Ascending aorta (tissue), 2 donors: Measurements from ENCODE around the gene PXMP4. TPM values are rescaled to one million over a fixed set of nuclear protein-coding genes. Genes with fewer than 3 reads are reported as not detected.
"Not testable (repeated sequence)": the region's sequence is repeated elsewhere in the genome, so short reads cannot be mapped to it uniquely, and the experiment has no call there.

Experiments used
- DNase-seq, 2 donors: peaks; one replicate each; pipeline ENCODE4 v3.0.0-alpha.2; 2019; ENCODE audit warnings: low spot score in 2 of 2
- H3K27ac ChIP-seq, 2 donors: fragments of 200-600 bp; sonication (generic); one replicate each; pipeline ENCODE4 v1.5.1; 2016 to 2017; ENCODE audit warnings: mild to moderate bottlenecking in 1 of 2
- H3K27me3 ChIP-seq: fragments of 200-600 bp; sonication (generic); one replicate; pipeline ENCODE4 v1.5.1; 2017
- H3K36me3 ChIP-seq, 2 donors: fragments of 200-600 bp; sonication (generic); one replicate each; pipeline ENCODE4 v1.5.1; 2016
- H3K4me1 ChIP-seq, 2 donors: fragments of 200-600 bp; sonication (generic); one replicate each; pipeline ENCODE4 v1.5.1; 2016 to 2017; ENCODE audit warnings: mild to moderate bottlenecking in 1 of 2
- H3K4me3 ChIP-seq, 2 donors: fragments of 200-600 bp; sonication (generic); one replicate each; pipeline ENCODE4 v1.5.1; 2016 to 2017; ENCODE audit warnings: mild to moderate bottlenecking in 1 of 2
- H3K9me3 ChIP-seq, 2 donors: fragments of 200-600 bp; sonication (generic); one replicate each; pipeline ENCODE4 v1.5.1; 2016
- intact Hi-C: fragments of 100-400 bp; cut with DNase I; formaldehyde crosslinking; loops from one replicate; pipeline ENCODE4 v1.15.1; 2023
- total RNA-seq: library from RNA; depleted of rRNA; stranded (reverse); fragments of >200 nt; gene quantifications from one replicate; pipeline ENCODE4 v1.1.0, GENCODE V29; 2016
- TF ChIP-seq, protein P1 (sequence below), 3 experiments: fragments of 200-600 bp in 2 of 3; fragments of 450-650 bp in 1 of 3; sonication (generic) in 2 of 3; IDR thresholded peaks; one replicate each; pipeline ENCODE4 v1.5.1; 2016 to 2019; ENCODE audit warnings: antibody characterized with exemption in 3 of 3, mild to moderate bottlenecking in 1 of 3, moderate library complexity in 1 of 3

PXMP4 gene
- total RNA-seq, 1 donor from 2014 or later: 38.0 TPM

DNA sequence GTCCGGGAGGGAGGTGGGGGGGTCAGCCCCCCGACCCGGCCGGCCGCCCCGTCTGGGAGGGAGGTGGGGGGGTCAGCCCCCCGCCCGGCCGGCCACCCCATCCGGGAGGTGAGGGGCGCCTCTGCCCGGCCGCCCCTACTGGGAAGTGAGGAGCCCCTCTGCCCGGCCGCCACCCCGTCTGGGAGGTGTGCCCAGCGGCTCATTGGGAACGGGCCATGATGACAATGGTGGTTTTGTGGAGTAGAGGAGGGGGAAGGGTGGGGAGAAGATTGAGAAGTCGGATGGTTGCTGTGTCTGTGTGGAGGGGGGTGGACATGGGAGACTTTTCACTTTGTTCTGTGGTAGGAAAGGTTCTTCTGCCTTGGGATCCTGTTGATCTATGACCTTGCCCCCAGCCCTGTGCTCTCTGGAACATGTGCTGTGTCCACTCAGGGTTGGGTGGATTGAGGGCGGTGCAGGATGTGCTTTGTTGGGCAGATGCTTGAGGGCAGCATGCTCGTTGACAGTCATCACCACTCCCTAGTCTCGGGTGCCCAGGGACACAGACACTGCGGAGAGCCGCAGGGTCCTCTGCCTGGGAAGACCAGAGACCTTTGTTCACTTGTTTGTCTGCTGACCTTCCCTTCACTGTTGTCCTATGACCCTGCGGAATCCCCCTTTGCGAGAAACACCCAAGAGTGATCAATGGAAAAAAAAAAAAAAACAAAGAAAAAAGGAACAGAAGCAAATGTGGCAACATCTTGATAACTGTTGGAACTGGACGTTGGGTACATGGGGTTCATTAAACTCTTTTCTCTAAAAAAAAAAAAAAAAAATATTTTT lies 18.3 kb downstream of the PXMP4 start:
- Histone ChIP-seq H3K4me1 (peaks cover 0 to 2% of the 10 kb centered on the region in 2 donors), H3K36me3 (peaks cover 0 to 9% of the 10 kb centered on the region in 2 donors), H3K9me3 (no peaks in the 10 kb centered on the region), H3K27me3 (no peaks in the 10 kb centered on the region), H3K27ac (no peak overlapping the region), H3K4me3 (no peak overlapping the region)
- TF ChIP-seq, protein P1, sequence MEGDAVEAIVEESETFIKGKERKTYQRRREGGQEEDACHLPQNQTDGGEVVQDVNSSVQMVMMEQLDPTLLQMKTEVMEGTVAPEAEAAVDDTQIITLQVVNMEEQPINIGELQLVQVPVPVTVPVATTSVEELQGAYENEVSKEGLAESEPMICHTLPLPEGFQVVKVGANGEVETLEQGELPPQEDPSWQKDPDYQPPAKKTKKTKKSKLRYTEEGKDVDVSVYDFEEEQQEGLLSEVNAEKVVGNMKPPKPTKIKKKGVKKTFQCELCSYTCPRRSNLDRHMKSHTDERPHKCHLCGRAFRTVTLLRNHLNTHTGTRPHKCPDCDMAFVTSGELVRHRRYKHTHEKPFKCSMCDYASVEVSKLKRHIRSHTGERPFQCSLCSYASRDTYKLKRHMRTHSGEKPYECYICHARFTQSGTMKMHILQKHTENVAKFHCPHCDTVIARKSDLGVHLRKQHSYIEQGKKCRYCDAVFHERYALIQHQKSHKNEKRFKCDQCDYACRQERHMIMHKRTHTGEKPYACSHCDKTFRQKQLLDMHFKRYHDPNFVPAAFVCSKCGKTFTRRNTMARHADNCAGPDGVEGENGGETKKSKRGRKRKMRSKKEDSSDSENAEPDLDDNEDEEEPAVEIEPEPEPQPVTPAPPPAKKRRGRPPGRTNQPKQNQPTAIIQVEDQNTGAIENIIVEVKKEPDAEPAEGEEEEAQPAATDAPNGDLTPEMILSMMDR (IDR thresholded peaks at IDR 0.05): no peak
- intact Hi-C loops: no loop called here
- DNase-seq: no peak

DNA sequence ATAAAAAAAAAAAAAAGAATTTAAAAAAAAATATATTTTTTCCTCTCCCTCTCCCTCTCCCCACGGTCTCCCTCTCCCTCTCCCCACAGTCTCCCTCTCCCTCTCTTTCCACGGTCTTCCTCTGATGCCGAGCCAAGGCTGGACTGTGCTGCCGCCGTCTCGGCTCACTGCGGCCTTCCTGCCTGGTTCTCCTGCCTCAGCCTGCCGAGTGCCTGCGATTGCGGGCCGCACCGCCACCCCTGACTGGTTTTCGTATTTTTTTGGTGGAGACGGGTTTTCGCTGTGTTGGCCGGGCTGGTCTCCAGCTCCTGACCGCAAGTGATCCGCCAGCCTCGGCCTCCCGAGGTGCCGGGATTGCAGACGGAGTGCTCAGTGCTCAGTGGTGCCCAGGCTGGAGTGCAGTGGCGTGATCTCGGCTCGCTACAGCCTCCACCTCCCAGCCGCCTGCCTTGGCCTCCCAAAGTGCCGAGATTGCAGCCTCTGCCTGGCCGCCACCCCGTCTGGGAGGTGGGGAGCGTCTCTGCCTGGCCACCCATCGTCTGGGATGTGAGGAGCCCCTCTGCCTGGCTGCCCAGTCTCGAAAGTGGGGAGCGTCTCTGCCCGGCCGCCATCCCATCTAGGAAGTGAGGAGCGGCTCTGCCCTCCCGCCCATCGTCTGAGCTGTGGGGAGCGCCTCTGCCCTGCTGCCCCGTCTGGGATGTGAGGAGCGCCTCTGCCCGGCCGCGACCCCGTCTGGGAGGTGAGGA lies 19.2 kb downstream of the PXMP4 start:
- H3K27ac ChIP-seq, H3K36me3 ChIP-seq, H3K4me1 ChIP-seq, H3K4me3 ChIP-seq, H3K9me3 ChIP-seq, DNase-seq, H3K27me3 ChIP-seq, intact Hi-C loops: not testable (repeated sequence)

DNA sequence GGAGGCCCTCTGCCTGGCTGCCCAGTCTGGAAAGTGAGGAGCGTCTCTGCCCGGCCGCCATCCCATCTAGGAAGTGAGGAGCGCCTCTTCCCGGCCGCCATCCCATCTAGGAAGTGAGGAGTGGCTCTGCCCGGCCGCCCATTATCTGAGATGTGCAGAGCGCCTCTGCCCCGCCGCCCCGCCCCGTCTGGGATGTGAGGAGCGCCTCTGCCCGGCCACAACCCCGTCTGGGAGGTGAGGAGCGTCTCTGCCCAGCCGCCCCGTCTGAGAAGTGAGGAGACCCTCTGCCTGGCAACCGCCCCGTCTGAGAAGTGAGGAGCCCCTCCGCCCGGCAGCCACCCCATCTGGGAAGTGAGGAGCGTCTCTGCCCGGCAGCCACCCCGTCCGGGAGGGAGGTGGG lies 21.1 kb downstream of the PXMP4 start:
- H3K9me3 ChIP-seq, DNase-seq, intact Hi-C loops: not testable (repeated sequence)

DNA sequence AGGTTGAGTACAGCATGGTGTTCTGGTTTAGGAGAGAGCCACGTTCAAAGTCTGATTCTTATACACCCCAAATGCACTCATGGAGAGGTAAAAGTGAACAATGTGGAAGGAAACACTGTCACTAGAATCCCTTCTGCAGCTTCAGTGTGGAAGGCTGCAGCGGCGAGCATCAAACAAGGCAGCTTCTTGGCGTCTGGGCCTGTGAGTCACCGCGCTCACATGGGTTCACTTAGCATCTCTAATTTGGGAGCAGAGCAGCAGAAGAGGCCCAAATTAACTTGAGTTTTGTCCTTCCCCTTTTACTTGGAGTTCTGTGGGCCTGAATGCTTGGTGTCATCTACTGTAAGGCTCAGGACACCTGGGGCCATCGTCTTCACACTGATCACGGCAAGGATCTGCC lies 23.0 kb downstream of the PXMP4 start:
- TF ChIP-seq, protein P1 (IDR thresholded peaks at IDR 0.05): no peak
- DNase-seq: peak in 1 of 2 donors; percentile 86
- Histone ChIP-seq H3K4me1 (peaks cover 11 to 25% of the 10 kb centered on the region in 2 donors), H3K36me3 (no peaks in the 10 kb centered on the region), H3K27me3 (no peaks in the 10 kb centered on the region), H3K4me3 (no peak overlapping the region), H3K9me3 (no peaks in the 10 kb centered on the region), H3K27ac (peak overlapping the region in 1 of 2 donors; percentile 77)
- intact Hi-C loops: no loop called here

More for the DNA sequence above, 21.1 kb downstream of the PXMP4 start:
- H3K4me3 ChIP-seq, H3K36me3 ChIP-seq, H3K27me3 ChIP-seq, H3K27ac ChIP-seq: not testable (repeated sequence)
- H3K4me1 ChIP-seq: peaks cover 7 to 21% of the 10 kb centered on the region in 2 donors

DNA sequence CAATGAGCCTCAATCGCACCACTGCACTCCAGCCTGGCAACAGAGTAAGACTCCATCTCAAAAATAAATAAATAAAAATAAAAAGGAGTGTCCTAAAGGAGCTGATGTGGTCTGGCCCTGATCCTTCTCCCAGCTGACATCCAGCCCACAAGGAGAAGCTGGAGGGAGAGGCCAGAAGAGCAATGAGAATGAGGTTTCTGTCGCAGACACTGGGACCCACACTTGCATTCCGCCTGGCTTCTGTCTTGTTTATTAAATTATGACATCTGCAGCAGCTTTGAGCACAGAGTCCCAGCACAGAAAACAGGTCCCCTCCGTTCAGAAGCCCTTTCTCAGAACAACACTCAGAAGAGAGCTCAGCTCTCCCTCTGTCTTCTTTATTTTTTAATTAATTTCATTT lies 23.7 kb downstream of the PXMP4 start:
- intact Hi-C loops: no loop called here
- DNase-seq: no peak
- Histone ChIP-seq H3K27ac (peak overlapping the region in 1 of 2 donors; percentile 77), H3K4me1 (peaks cover 11 to 25% of the 10 kb centered on the region in 2 donors), H3K4me3 (no peak overlapping the region), H3K9me3 (no peaks in the 10 kb centered on the region), H3K27me3 (no peaks in the 10 kb centered on the region), H3K36me3 (no peaks in the 10 kb centered on the region)
- TF ChIP-seq, protein P1 (IDR thresholded peaks at IDR 0.05): no peak

DNA sequence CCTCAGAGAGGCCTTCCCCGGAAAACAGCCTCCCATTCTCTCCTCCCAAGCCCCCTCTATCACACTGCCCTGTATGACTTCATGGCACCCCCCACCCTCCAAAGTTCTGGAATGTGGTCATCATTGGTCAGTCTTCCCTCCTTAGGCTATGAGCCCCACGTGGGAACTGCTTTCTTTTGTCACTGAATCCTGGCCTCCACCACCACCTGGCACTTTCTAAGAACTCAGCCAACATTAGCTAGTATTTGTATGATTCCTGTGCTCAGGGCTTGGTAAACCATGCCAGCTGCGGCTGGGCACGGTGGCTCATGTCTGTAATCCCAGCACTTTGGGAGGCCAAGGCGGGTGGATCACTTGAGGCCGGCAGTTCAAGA lies 25.5 kb downstream of the PXMP4 start:
- no peak for DNase-seq

More for the DNA sequence above, 25.5 kb downstream of the PXMP4 start:
- peaks cover 11 to 25% of the 10 kb centered on the region in 2 donors for H3K4me1 ChIP-seq
- peak overlapping the region; percentile 90 to 93 for H3K27ac ChIP-seq
- TF ChIP-seq, protein P1 (IDR thresholded peaks at IDR 0.05): no peak
- no peaks in the 10 kb centered on the region for H3K9me3 ChIP-seq
- H3K4me3 ChIP-seq: no peak overlapping the region
- intact Hi-C loops: no loop called here
- no peaks in the 10 kb centered on the region for H3K27me3 ChIP-seq
- H3K36me3 ChIP-seq: no peaks in the 10 kb centered on the region
